Brain microvascular endothelial cell (primary cell): ENCODE data around the gene INPP4B.

ENCODE experiments used
- DNase-seq: peaks from one replicate; pipeline ENCODE4 v3.0.0-alpha.2; 2020
- H3K27ac ChIP-seq: fragments of 250-450 bp; sonication (Bioruptor Pico); 2 replicates; pipeline ENCODE4 v1.5.1; 2020; ENCODE audit warnings: mild to moderate bottlenecking, moderate library complexity
- H3K27me3 ChIP-seq: fragments of 250-450 bp; sonication (Bioruptor Pico); replicated peaks from 2 replicates; pipeline ENCODE4 v1.5.1; 2020; ENCODE audit warnings: mild to moderate bottlenecking
- H3K36me3 ChIP-seq: fragments of 250-450 bp; sonication (Bioruptor Pico); replicated peaks from 2 replicates; pipeline ENCODE4 v1.5.1; 2020; ENCODE audit warnings: mild to moderate bottlenecking
- H3K4me3 ChIP-seq: 2 replicates; pipeline ENCODE4 v1.5.1; 2011; ENCODE audit warnings: low read depth, mild to moderate bottlenecking, control low read depth, low read length, moderate library complexity
- in situ Hi-C: cut with HindIII; loops from 2 replicates; pipeline ENCODE4 v1.10.0; 2017; ENCODE audit warnings: low sequenced_read_pairs, low pct_ligation_motif_present
- TF ChIP-seq, protein P1 (sequence below): IDR thresholded peaks from 2 replicates; pipeline ENCODE4 v1.5.1; 2011; ENCODE audit warnings: low read depth, mild to moderate bottlenecking, moderate library complexity, low read length, control low read depth, inconsistent platforms; ENCODE audit errors: missing control alignments

Gene INPP4B

DNA sequence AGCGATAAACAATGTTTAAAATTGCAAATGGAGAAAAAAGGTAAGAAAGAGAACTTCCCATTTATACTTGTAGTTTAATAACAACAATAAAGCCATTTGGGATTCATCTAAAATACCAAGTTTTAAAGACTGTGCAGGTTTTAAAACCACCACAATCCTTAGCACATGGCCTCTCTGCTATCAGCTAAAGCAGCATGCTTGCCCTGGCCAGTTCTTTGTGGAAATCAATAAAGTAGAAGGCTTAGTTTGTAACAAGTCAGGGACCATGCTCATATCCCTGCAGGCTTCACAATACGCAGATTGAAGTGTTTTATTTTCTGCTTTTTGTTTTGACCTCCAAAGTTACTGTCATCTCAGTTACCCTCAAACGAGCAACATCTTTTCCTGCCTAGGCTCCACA is 249.5 kb downstream of the INPP4B start:
- in situ Hi-C loops = no loop called here

DNA sequence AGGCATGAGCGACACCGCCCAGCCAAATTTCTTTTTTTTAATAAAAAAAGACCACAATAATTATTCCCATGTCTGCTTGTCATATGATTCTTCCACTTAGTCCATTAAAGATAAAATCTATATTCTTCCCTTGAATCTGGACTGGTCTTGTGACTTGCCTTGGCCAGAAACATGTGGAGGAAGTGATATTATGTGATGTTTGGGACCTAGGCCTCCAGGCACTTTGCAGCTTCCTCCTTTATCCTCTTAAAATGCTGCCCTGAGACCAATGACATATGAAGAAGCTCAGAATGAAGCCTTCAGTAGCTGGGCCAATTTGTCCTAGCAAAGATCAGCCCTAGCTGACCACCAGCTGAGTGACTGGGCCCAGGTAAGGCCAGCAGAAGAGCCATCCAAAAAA is 250.0 kb downstream of the INPP4B start:
- H3K27me3 ChIP-seq = no peaks in the 10 kb centered on the region
- no peak for DNase-seq
- H3K4me3 ChIP-seq = no peak overlapping the region
- TF ChIP-seq, protein P1, sequence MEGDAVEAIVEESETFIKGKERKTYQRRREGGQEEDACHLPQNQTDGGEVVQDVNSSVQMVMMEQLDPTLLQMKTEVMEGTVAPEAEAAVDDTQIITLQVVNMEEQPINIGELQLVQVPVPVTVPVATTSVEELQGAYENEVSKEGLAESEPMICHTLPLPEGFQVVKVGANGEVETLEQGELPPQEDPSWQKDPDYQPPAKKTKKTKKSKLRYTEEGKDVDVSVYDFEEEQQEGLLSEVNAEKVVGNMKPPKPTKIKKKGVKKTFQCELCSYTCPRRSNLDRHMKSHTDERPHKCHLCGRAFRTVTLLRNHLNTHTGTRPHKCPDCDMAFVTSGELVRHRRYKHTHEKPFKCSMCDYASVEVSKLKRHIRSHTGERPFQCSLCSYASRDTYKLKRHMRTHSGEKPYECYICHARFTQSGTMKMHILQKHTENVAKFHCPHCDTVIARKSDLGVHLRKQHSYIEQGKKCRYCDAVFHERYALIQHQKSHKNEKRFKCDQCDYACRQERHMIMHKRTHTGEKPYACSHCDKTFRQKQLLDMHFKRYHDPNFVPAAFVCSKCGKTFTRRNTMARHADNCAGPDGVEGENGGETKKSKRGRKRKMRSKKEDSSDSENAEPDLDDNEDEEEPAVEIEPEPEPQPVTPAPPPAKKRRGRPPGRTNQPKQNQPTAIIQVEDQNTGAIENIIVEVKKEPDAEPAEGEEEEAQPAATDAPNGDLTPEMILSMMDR = no peak
- H3K36me3 ChIP-seq = no peaks in the 10 kb centered on the region
- H3K27ac ChIP-seq = no peak overlapping the region
- in situ Hi-C loops = no loop called here

More for the DNA sequence above, 249.5 kb downstream of the INPP4B start:
- no peak for DNase-seq
- Histone ChIP-seq H3K36me3 (no peaks in the 10 kb centered on the region), H3K4me3 (no peak overlapping the region), H3K27me3 (no peaks in the 10 kb centered on the region), H3K27ac (no peak overlapping the region)
- TF ChIP-seq, protein P1 = no peak

DNA sequence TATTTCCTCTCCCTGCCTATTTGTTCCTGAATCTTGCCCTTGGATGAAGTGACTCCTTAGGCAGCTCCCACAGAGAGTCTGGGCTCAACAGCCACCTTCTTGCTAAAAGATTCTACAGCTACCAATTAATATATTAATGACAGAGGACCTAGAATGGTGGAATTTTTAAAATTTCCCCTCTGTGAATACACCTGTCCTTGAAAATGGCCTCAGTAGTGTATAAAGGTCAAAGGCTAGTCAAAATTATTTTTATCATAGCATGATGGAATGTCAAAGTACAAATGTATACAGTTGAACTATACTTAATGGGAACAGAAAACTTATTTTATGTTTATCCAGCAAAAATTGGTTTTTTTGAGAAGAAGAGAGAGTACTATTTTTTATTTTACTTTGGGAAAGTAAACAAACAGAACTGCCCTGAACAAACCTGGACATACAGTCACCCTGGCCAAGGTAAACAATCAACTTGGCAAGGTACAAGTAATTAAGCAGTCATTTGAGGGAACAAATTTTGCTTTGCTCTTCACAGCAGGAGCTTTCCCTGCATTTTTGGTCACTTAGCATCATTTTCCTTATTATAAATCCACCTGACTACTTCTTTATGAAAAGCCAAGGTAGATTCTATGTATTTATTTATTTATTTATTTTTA is 250.8 kb downstream of the INPP4B start:
- TF ChIP-seq, protein P1 = no peak
- Histone ChIP-seq H3K36me3 (no peaks in the 10 kb centered on the region), H3K27ac (no peak overlapping the region), H3K27me3 (no peaks in the 10 kb centered on the region), H3K4me3 (no peak overlapping the region)
- in situ Hi-C loops = no loop called here
- DNase-seq = no peak

DNA sequence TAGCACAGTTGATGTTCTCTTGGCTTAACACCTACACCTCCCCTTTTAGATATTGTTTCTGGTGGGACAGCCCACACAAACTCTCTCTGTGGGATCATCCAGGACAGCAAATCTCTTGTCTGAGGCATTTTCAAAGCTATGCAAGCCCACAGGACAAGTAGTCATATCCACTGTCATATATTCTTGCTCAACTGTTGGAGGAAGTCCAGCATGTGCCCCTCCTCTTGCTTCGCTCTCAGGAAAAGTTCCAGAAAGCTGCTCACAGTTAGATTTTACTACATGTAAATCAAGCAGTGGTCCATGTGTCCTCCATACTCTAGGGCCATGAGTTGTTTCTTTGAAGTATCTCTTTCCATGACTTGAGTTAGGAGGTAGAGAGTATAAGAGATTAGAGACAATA is 260.7 kb downstream of the INPP4B start:
- no peaks in the 10 kb centered on the region for H3K36me3 ChIP-seq
- in situ Hi-C loops = no loop called here
- DNase-seq = no peak

DNA sequence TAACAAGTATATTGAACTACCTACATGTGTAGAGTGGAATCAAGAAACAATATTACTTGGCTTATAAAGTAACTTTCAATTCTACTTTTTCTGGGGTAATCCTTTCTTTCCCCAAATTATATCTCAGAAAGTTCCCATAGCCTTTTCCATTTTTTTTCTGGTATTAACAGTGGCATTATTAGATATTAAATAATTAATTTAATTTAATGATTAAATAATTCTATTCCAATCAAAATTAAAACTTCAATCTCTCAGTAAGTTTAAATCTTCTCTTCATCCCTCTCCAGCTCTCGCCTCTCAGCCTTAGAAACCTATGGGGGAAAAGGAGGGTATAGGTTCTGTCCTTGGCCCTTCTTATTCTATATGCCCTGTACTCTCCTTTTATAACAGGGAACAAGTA is 262.4 kb downstream of the INPP4B start:
- no peak overlapping the region for H3K4me3 ChIP-seq
- TF ChIP-seq, protein P1 = no peak
- DNase-seq = no peak
- in situ Hi-C loops = no loop called here
- H3K27me3 ChIP-seq = no peaks in the 10 kb centered on the region
- no peaks in the 10 kb centered on the region for H3K36me3 ChIP-seq
- H3K27ac ChIP-seq = no peak overlapping the region

More for the DNA sequence above, 260.7 kb downstream of the INPP4B start:
- no peak overlapping the region for H3K4me3 ChIP-seq
- TF ChIP-seq, protein P1 = no peak
- H3K27ac ChIP-seq = no peak overlapping the region
- H3K27me3 ChIP-seq = no peaks in the 10 kb centered on the region

DNA sequence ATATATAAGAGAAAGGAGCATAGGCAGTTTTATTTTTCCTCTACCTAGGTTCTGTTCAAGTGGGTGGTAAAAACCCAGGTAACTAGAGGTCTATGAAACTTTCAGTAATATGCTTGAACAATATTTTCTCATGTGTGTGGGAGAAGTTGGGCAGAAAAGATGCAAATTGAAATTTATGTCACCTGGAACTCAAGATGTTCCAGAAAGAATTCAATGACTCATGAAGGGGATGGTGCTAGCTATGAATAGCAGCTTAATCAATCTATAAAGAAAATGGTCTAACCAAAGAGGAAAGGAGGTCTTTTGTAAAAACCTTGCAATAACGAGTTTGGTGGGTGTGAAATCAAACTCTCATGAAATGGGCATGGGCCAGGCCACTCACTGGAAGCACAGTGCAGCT is 263.8 kb downstream of the INPP4B start:
- H3K4me3 ChIP-seq = no peak overlapping the region
- no peaks in the 10 kb centered on the region for H3K36me3 ChIP-seq
- H3K27ac ChIP-seq = no peak overlapping the region
- in situ Hi-C loops = no loop called here
- H3K27me3 ChIP-seq = no peaks in the 10 kb centered on the region
- TF ChIP-seq, protein P1 = no peak
- DNase-seq = no peak
